ENCODE measurements around the gene LIN7A.
"Not testable (repeated sequence)": the region's sequence is repeated elsewhere in the genome, so short reads cannot be mapped to it uniquely, and the experiment has no call there.

The LIN7A gene

GRCh38 chr12:80813820-80814219 lies 123.9 kb downstream of the LIN7A start:
- in situ Hi-C loops (cut with HindIII; ENCODE audit: low sequenced_read_pairs), result no loop called here

- in situ Hi-C loops (cut with HindIII; ENCODE audit: low sequenced_read_pairs), result no loop called here
Observed at GRCh38 chr12:80811957-80812708, 125.6 kb downstream of the LIN7A start.

- in situ Hi-C loops (cut with HindIII; ENCODE audit: low sequenced_read_pairs), result no loop called here
Observed at GRCh38 chr12:80810874-80811273, 126.9 kb downstream of the LIN7A start.

GRCh38 chr12:80807640-80808288 lies 130.0 kb downstream of the LIN7A start:
- in situ Hi-C loops (cut with HindIII; ENCODE audit: low sequenced_read_pairs), result no loop called here

- in situ Hi-C loops (cut with HindIII; ENCODE audit: low sequenced_read_pairs), result no loop called here
Observed at GRCh38 chr12:80805106-80805505, 132.6 kb downstream of the LIN7A start.

- in situ Hi-C loops (cut with HindIII; ENCODE audit: low sequenced_read_pairs), result no loop called here
Observed at GRCh38 chr12:80802652-80803400, 134.9 kb downstream of the LIN7A start.

- in situ Hi-C loops (cut with HindIII; ENCODE audit: low sequenced_read_pairs), result no loop called here
Observed at GRCh38 chr12:80798281-80798680, 139.5 kb downstream of the LIN7A start.

- in situ Hi-C loops (cut with HindIII; ENCODE audit: low sequenced_read_pairs), result no loop called here
Observed at GRCh38 chr12:80794551-80794950, 143.2 kb downstream of the LIN7A start.

- in situ Hi-C loops (cut with HindIII; ENCODE audit: low sequenced_read_pairs), result no loop called here
Observed at GRCh38 chr12:80792861-80793260, 144.9 kb downstream of the LIN7A start.

GRCh38 chr12:80791863-80792262 lies 145.9 kb downstream of the LIN7A start:
- in situ Hi-C loops (cut with HindIII; ENCODE audit: low sequenced_read_pairs), result no loop called here

GRCh38 chr12:80788407-80788806 lies 149.3 kb downstream of the LIN7A start:
- in situ Hi-C loops (cut with HindIII; ENCODE audit: low sequenced_read_pairs), result not testable (repeated sequence)

GRCh38 chr12:80782963-80783470 lies 154.7 kb downstream of the LIN7A start:
- in situ Hi-C loops (cut with HindIII; ENCODE audit: low sequenced_read_pairs), result not testable (repeated sequence)

- in situ Hi-C loops (cut with HindIII; ENCODE audit: low sequenced_read_pairs), result no loop called here
Observed at GRCh38 chr12:80781313-80781712, 156.4 kb downstream of the LIN7A start.

- in situ Hi-C loops (cut with HindIII; ENCODE audit: low sequenced_read_pairs), result no loop called here
Observed at GRCh38 chr12:80780746-80781145, 157.0 kb downstream of the LIN7A start.

GRCh38 chr12:80778005-80778541 lies 159.7 kb downstream of the LIN7A start:
- in situ Hi-C loops (cut with HindIII; ENCODE audit: low sequenced_read_pairs), result no loop called here

- in situ Hi-C loops (cut with HindIII; ENCODE audit: low sequenced_read_pairs), result no loop called here
Observed at GRCh38 chr12:80777587-80777986, 160.1 kb downstream of the LIN7A start.

- in situ Hi-C loops (cut with HindIII; ENCODE audit: low sequenced_read_pairs), result no loop called here
Observed at GRCh38 chr12:80776706-80777105, 161.0 kb downstream of the LIN7A start.

GRCh38 chr12:80770958-80771357 lies 166.8 kb downstream of the LIN7A start:
- in situ Hi-C loops (cut with HindIII; ENCODE audit: low sequenced_read_pairs), result no loop called here

GRCh38 chr12:80769553-80770140 lies 168.1 kb downstream of the LIN7A start:
- in situ Hi-C loops (cut with HindIII; ENCODE audit: low sequenced_read_pairs), result no loop called here

GRCh38 chr12:80766897-80767296 lies 170.8 kb downstream of the LIN7A start:
- in situ Hi-C loops (cut with HindIII; ENCODE audit: low sequenced_read_pairs), result no loop called here

- in situ Hi-C loops (cut with HindIII; ENCODE audit: low sequenced_read_pairs), result no loop called here
Observed at GRCh38 chr12:80766210-80766609, 171.5 kb downstream of the LIN7A start.
